DMS 273 (cell line): ENCODE results near the gene LETM1.

Experiments
- DNase-seq: peaks from one replicate; lab custom pipeline; 2025; ENCODE audit not compliant: unreplicated experiment; lab: John Stamatoyannopoulos, UW

The LETM1 gene

DNA sequence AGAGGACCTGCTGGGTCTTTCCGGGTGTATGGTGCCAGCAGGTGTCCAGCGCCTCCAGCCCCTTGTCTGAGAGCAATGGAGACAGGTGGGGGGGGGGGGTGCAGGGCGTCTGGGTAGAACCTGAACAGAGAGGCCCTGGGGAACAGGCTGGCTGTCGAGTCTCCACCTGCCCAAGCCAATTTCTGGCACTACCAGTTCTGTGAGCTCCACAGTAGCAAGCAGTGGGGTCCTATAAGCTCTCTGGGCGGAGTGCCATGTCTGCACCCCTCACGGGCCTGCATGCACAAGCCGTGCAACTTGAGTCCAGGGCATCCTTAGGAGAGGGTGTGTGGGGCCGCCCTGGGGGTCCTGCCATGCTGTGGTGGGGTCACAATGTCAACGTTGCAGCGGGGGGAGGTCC is 72.9 kb downstream of the LETM1 start:
- peak; percentile 55 for DNase-seq

GRCh38 chr4:1780435-1780834 is 75.5 kb downstream of the LETM1 start:
- no peak for DNase-seq

- DNase-seq, result no peak
Observed at GRCh38 chr4:1779588-1780382, 76.2 kb downstream of the LETM1 start.

DNA sequence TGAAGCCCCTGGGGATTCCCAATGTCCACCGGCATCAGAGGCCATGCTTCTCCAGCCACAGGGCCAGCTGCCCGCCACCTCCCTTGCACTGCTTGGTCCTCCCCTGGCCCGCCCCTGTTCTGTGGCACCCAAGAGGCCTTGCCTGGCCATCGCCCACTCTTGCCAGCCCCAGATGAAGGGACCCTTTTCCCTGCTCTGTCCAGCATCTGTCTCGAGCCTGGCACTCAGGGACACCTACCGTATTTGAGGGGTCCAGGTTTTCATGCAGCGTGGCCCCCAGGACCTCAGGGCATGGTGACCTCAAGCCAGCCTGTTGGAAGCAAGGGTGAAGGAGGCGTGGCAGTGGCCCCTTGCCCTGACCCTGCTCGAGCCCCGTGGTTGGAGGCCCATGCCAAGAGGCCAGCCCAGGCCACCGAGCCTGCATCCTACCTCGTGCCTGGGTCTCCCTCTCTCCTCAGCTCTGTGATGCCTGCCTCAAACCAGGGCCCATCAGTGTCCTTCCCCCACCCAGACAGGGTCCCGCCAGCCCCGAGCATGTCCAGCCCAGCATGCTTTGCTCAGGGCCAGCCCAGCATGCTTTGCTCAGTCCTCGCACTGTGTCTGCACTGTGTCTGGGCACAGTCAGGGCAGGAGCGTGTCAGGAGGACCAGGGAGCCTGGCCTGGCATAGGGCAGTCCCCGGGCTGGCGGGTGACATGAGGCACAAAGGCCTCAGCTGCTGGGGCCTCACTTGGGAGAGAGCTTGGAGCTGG is 77.1 kb downstream of the LETM1 start:
- DNase-seq, result no peak

DNA sequence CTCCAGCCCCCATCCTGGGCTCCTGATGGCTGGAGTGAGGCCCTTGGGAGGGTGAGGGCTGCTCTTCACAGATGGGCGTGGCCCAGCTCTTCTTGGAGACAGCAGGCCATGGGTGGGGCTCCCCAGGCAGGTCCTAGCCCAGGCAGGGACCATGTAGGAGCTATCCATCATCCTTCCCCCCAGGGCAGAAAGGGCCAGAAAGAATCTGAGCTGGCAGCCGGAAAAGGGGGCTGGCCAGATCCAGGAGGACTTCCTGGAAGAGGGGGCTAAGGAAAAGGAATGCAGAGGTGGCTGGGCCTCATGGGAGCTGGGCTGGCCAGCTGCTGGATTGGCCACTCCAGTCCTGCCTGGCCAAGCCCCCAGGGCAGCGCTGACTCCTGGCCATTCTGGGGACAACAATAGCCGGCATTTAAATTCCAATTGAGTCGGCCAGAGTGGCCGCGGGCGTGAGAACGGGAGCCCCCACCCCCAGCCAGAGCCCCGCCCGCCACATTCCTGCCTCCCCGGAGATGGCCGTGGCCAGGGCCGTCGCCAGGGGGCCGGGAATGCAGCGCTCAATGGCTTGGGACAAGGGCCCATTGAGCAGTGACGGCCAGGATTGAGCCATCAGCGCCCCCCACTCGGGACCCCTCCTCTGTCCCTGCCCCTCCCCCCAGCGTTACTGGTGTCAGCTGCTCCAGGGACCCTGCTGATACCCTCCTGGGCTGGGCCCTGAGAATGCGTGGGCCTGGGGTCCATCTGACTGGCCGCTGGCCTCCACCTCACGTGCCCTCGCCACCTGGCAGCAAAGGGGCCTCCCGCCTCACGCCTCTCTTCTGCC is 77.9 kb downstream of the LETM1 start:
- peak; percentile 29 for DNase-seq

- no peak for DNase-seq
Observed at GRCh38 chr4:1776521-1777161, 79.3 kb downstream of the LETM1 start.

GRCh38 chr4:1775731-1776500 is 80.0 kb downstream of the LETM1 start:
- DNase-seq, result no peak

- DNase-seq, result no peak
Observed at GRCh38 chr4:1773754-1774153, 82.2 kb downstream of the LETM1 start.

GRCh38 chr4:1772853-1773538 is 83.0 kb downstream of the LETM1 start:
- peak; percentile 93 for DNase-seq

GRCh38 chr4:1771555-1772305 is 84.2 kb downstream of the LETM1 start:
- DNase-seq, result no peak

- no peak for DNase-seq
Observed at GRCh38 chr4:1770791-1771231, 85.1 kb downstream of the LETM1 start.

DNA sequence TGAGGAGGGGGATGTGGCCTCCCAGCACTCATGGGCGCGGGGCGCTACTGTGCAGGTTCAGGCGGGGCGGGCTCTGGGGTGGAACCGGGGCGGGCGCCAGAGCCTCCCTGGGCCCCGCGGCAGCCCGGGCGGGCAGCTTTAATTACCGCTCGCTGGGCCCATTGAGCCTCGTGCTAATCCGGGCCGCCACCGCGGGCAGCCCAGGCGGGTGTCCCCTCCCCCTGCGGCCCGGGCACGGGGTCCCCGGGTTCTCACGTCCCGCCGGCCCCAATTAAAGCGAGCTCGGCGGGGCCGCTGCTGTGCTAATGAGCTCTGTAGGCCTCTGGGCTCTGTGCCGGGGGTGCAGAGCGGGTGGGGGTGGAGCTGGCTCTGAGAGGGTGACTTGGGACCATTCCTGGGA is 85.7 kb downstream of the LETM1 start:
- DNase-seq, result peak; percentile 50

GRCh38 chr4:1769692-1770091 is 86.3 kb downstream of the LETM1 start:
- DNase-seq, result no peak

DNA sequence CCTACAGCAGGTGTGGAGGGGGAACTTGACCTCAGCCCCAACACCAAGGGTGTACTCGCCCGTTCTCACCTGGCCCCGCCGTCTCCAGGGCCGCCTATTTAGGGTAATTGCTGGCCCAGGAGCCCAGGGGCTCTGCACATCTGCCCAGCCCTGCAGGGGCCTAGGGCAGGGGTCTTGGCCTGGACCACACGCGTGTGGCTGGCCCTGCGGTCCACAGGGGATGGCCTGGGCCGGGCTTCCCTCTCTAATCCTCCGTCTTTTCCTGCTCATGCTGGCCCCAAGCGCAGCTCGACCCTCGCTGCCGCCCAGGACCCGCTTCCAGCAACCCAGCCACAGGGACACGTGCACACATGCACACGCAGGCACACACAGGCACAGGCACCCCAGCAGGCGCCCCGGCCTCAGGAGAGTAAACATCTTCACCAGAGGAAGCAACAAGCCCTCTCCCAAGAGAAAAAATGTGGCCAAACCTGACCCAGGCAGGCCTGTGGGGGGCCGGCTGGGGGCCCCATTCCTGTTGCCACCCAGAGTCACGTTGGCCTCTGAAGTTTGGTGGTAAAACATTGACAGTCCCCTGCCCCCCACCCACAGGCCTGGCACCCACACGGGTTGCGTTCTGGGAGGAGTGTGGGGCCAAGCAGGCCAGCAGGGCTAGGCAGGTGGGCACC is 87.5 kb downstream of the LETM1 start:
- no peak for DNase-seq

- DNase-seq, result peak; percentile 73
Observed at GRCh38 chr4:1767770-1768366, 88.1 kb downstream of the LETM1 start.

DNA sequence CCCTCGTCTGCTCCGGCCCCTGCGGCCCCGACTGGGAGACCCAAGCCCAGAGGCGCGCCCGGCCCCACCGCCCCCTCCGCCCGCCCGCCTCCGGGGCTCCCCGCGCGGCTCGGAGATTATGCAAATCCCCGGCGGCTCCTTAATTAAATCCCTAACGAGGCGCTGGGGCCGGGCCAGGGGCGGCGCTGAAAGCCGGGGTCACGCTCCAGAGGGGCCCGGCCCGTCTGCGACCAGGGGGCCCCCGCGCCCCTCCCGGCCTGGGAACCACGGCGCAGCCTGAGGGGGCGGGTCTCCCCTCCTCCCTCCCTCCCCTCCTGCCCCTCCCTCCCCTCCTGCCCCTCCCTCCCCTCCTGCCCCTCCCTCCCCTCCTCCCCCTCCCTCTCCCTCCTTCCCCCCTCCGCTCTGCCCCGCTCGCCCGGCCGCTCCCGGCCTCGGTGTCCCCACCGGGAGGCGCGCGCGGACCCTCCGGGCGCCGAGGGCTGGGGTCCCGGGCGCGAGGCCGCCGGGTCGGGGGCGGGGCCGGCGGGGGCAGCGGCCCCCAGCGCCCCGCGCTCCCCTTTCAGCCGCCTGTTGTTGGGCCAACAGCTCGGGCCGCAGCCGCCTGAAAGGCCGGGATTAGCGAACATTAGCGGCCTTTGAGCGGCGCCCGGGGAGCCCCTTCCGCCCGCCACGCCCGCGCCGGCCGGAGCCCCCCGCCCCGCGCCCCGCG is 88.7 kb downstream of the LETM1 start:
- DNase-seq, result peak; percentile 63
